Testis (tissue), 3 donors: Measurements from ENCODE around the gene P2RY12. TPM values are rescaled to one million over a fixed set of nuclear protein-coding genes. Genes with fewer than 3 reads are reported as not detected.

Experiments used
- DNase-seq: peaks from one replicate; pipeline ENCODE4 v3.0.0-alpha.2; 2019
- H3K27ac ChIP-seq, 2 donors: fragments of 200-600 bp; sonication (generic); one replicate each; pipeline ENCODE4 v1.5.1; 2019
- H3K27me3 ChIP-seq: fragments of 200-600 bp; sonication (generic); one replicate; pipeline ENCODE4 v1.5.1; 2019
- H3K36me3 ChIP-seq: fragments of 200-600 bp; sonication (generic); one replicate; pipeline ENCODE4 v1.5.1; 2017; ENCODE audit warnings: low read depth; ENCODE audit errors: missing control alignments
- H3K4me1 ChIP-seq: fragments of 200-600 bp; sonication (generic); one replicate; pipeline ENCODE4 v1.5.1; 2019
- H3K4me3 ChIP-seq, 2 donors: fragments of 200-600 bp; sonication (generic); one replicate each; pipeline ENCODE4 v1.5.1; 2017 to 2019
- H3K9me3 ChIP-seq: fragments of 200-600 bp; sonication (generic); one replicate; pipeline ENCODE4 v1.5.1; 2017
- POLR2A ChIP-seq: fragments of 450-650 bp; IDR thresholded peaks from one replicate; pipeline ENCODE4 v1.6.1; 2017; ENCODE audit warnings: antibody characterized with exemption, mild to moderate bottlenecking, moderate library complexity
- WGBS, 2 donors: methylation state at CpG; one replicate each; pipeline ENCODE4 v1.1.5; 2018; 5-methylcytosine and 5-hydroxymethylcytosine counted together
- intact Hi-C: fragments of 100-400 bp; cut with DNase I; formaldehyde crosslinking; loops from one replicate; pipeline ENCODE4 v1.15.1; 2023; ENCODE audit warnings: low total_unique reads
- polyA plus RNA-seq: library from polyadenylated mRNA; stranded (reverse); fragments of 350-450 nt; fragmentation: Illumina TruSeq; extraction: RNeasy Lipid Tissue Mini Kit (QIAGEN cat#74804); gene quantifications from one replicate; pipeline ENCODE4 v1.2.3, GENCODE V29; 2014; ENCODE audit warnings: low read depth, low replicate concordance; ENCODE audit not compliant: insufficient read depth
- total RNA-seq, 2 donors: library from RNA; depleted of rRNA; stranded (reverse); fragments of >200 nt; gene quantifications; one replicate each; pipeline ENCODE4 v1.2.3, GENCODE V29; 2016
- TF ChIP-seq, protein P1 (sequence below), 3 experiments: fragments of 450-650 bp in 2 of 3; fragments of 200-600 bp in 1 of 3; sonication (generic) in 1 of 3; IDR thresholded peaks; one replicate each; pipeline ENCODE4 v1.5.1; 2016 to 2019; ENCODE audit warnings: antibody characterized with exemption in 3 of 3, mild to moderate bottlenecking in 2 of 3, moderate library complexity in 1 of 3

Gene P2RY12
- total and polyA plus RNA-seq, 3 donors from 2014 or later = 0.47 TPM; not detected in 2

DNA sequence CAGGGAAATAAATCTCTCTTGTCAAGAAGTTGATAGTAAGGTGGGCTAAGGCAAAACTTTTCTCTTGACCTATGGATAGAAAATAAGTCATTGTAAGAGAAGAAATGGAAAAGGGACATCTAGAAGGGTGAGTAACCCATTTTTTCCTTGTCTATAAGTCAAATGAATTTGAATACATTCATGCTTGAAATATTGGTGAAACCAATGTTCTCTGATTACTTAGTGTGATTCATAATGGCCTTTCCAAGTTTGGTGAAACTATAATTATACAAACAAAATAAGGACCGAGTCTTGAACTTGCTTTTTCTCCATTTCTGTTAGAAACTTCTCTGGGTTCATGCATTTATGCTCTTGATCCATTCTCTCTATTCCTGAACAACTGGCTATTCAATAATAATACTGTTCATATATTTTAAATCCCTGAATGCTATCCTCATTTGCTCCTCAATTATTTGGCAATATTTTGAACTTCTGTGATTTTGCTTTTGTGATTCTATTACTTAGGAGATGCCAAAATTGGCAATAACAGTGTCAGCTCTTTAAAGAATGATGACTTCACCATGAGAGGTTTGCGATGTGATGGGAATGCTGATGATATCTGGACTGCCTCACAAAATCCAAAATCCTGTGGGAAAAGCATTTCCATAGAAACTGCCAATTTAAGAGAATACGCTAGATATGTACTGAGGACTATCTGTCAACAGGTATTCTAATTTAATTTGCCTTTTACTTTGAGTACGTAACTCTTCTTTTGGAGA lies 12.3 kb downstream of the P2RY12 start:
- no peaks in the 10 kb centered on the region for H3K27me3 ChIP-seq
- no peak overlapping the region for H3K27ac ChIP-seq
- TF ChIP-seq, protein P1, sequence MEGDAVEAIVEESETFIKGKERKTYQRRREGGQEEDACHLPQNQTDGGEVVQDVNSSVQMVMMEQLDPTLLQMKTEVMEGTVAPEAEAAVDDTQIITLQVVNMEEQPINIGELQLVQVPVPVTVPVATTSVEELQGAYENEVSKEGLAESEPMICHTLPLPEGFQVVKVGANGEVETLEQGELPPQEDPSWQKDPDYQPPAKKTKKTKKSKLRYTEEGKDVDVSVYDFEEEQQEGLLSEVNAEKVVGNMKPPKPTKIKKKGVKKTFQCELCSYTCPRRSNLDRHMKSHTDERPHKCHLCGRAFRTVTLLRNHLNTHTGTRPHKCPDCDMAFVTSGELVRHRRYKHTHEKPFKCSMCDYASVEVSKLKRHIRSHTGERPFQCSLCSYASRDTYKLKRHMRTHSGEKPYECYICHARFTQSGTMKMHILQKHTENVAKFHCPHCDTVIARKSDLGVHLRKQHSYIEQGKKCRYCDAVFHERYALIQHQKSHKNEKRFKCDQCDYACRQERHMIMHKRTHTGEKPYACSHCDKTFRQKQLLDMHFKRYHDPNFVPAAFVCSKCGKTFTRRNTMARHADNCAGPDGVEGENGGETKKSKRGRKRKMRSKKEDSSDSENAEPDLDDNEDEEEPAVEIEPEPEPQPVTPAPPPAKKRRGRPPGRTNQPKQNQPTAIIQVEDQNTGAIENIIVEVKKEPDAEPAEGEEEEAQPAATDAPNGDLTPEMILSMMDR (IDR thresholded peaks at IDR 0.05) = no peak
- TF ChIP-seq POLR2A = no peak
- H3K4me1 ChIP-seq = no peaks in the 10 kb centered on the region
- no peak for DNase-seq
- WGBS, 2 donors = 82 to 96% methylated on average over 4 of the region's 4 CpGs
- intact Hi-C loops = no loop called here
- no peaks in the 10 kb centered on the region for H3K9me3 ChIP-seq
- no peak overlapping the region for H3K4me3 ChIP-seq
- H3K36me3 ChIP-seq = no peaks in the 10 kb centered on the region

DNA sequence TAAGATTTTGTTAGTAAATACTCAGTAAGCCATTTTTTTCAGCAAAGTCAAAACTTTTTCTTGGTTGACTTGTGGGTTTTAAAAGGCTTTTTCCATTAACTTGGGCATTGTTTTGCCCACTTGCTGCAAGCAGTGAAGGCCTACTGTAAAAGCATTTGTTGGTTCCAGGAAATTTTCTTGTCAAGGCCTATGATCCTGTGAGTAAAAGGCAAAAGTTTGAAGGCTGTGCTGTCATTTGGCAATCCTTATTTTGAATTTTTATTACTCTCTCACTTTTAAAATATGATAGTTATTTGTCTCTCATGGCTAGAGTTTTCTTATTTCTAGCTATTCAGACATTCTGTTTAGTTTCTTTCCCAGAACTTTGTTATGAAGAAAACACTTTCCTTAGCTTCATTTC lies 13.0 kb downstream of the P2RY12 start:
- TF ChIP-seq POLR2A = no peak
- TF ChIP-seq, protein P1 (IDR thresholded peaks at IDR 0.05) = no peak
- Histone ChIP-seq H3K4me1 (no peaks in the 10 kb centered on the region), H3K27me3 (no peaks in the 10 kb centered on the region), H3K36me3 (no peaks in the 10 kb centered on the region), H3K4me3 (no peak overlapping the region), H3K27ac (no peak overlapping the region), H3K9me3 (no peaks in the 10 kb centered on the region)
- intact Hi-C loops = no loop called here
- DNase-seq = no peak

DNA sequence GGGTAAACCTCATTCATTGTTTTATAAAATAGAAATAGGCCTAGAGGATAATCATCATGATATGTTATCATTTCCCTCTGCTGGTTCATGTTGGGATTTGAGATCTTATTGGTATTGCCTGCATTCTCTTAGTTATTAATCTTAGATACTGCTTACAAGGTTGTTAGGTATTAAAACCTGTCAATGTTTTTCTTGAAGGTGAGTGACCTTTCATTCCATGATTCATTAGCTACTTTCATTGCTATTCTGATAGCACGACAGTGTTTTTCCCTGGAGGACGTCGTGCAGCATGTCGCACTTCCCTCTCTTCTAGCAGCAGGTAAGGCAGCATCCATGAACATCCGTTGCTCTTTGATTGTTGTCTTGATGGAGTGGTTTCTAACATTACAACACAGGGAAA lies 17.1 kb downstream of the P2RY12 start:
- Histone ChIP-seq H3K27ac (no peak overlapping the region), H3K36me3 (no peaks in the 10 kb centered on the region), H3K27me3 (no peaks in the 10 kb centered on the region), H3K4me1 (no peaks in the 10 kb centered on the region), H3K4me3 (no peak overlapping the region), H3K9me3 (no peaks in the 10 kb centered on the region)
- no peak for DNase-seq
- no peak for TF ChIP-seq POLR2A
- TF ChIP-seq, protein P1 (IDR thresholded peaks at IDR 0.05) = no peak
- WGBS, 2 donors = 71 to 88% methylated on average over 5 of the region's 5 CpGs
- intact Hi-C loops = no loop called here

DNA sequence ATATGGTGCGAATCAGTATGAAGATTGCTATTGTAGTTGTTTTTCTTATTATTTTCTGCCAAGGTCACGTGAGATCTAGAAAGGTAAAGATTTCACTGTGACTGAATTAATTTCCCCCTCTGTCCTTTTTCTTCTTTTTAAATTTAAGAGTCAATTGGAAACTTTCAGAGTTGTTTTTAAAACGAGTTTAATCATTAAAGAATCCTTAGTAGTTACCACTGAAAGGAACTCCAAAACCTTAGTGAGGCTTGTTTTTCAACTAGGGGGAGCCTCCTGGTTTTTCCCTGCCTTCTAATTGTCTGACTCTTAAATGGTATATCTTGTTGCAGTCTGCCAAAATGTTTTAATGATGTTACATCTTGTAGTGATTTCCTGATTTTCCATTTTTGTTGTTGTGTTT lies 17.6 kb downstream of the P2RY12 start:
- no peaks in the 10 kb centered on the region for H3K9me3 ChIP-seq
- H3K4me1 ChIP-seq = no peaks in the 10 kb centered on the region
- no peak overlapping the region for H3K4me3 ChIP-seq
- no peaks in the 10 kb centered on the region for H3K27me3 ChIP-seq
- no peaks in the 10 kb centered on the region for H3K36me3 ChIP-seq
- no peak overlapping the region for H3K27ac ChIP-seq
- DNase-seq = no peak
- WGBS, 2 donors = 84% methylated on average over 3 of the region's 3 CpGs
- intact Hi-C loops = no loop called here
- TF ChIP-seq, protein P1 (IDR thresholded peaks at IDR 0.05) = no peak
- TF ChIP-seq POLR2A = no peak

DNA sequence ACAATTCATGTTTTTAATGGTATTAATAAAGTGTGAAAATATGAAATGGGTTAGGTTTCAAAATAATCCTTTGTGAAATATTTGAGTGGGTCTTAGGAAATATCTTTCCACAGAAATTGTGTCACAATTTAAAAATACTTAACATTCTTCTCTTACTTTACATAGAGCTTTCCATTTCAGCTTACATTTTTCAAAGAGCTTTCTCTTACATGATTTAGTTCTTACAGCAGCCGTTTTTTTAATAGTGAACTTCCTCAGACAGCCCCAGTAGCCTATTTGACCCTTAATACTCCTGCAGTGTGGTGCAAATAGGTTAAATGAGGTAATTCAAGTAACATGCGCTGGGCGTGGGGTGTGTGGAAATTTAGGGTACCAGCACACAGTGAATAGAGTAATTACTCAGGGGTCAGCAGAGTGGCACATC lies 21.8 kb downstream of the P2RY12 start:
- Histone ChIP-seq H3K27me3 (no peaks in the 10 kb centered on the region), H3K9me3 (no peaks in the 10 kb centered on the region), H3K4me1 (no peaks in the 10 kb centered on the region), H3K36me3 (no peaks in the 10 kb centered on the region), H3K27ac (no peak overlapping the region), H3K4me3 (no peak overlapping the region)
- intact Hi-C loops = no loop called here
- WGBS, 2 donors = 81 to 83% methylated on average over 3 of the region's 3 CpGs
- no peak for DNase-seq
- no peak for TF ChIP-seq POLR2A
- TF ChIP-seq, protein P1 (IDR thresholded peaks at IDR 0.05) = no peak
